Prostate gland (tissue), 2 donors: Measurements from ENCODE around the gene SETD2. TPM values are rescaled to one million over a fixed set of nuclear protein-coding genes. Genes with fewer than 3 reads are reported as not detected.

Experiments
- DNase-seq: peaks from one replicate; pipeline ENCODE4 v3.0.0-alpha.2; 2019; ENCODE audit warnings: low spot score
- H3K27ac ChIP-seq, 2 donors: fragments of 200-600 bp; sonication (generic); 2 replicates each; pipeline ENCODE4 v1.5.1; 2017 to 2019
- H3K27me3 ChIP-seq: fragments of 200-600 bp; sonication (generic); replicated peaks from 2 replicates; pipeline ENCODE4 v1.5.1; 2019; ENCODE audit not compliant: insufficient read depth
- H3K36me3 ChIP-seq, 2 donors: fragments of 200-600 bp; sonication (generic); 1 replicate in 1 of 2; 2 replicates in 1 of 2; pipeline versions ENCODE4 v1.5.1 to v1.8.1; 2017 to 2019
- H3K4me1 ChIP-seq: fragments of 200-600 bp; sonication (generic); replicated peaks from 2 replicates; pipeline ENCODE4 v1.5.1; 2019
- H3K4me3 ChIP-seq, 2 donors: fragments of 200-600 bp; sonication (generic); 2 replicates each; pipeline ENCODE4 v1.5.1; 2017 to 2019
- H3K9me3 ChIP-seq: fragments of 200-600 bp; sonication (generic); 2 replicates; pipeline ENCODE4 v1.5.1; 2017
- POLR2A ChIP-seq: fragments of 450-650 bp; IDR thresholded peaks from one replicate; pipeline ENCODE4 v1.6.1; 2016; ENCODE audit warnings: antibody characterized with exemption, mild to moderate bottlenecking
- POLR2AphosphoS5 ChIP-seq: sonication (generic); formaldehyde crosslinking; IDR thresholded peaks from one replicate; pipeline ENCODE4 v1.6.1; 2017; ENCODE audit warnings: antibody characterized with exemption
- WGBS: methylation state at CpG from one replicate; pipeline ENCODE4 v1.1.5; 2018; 5-methylcytosine and 5-hydroxymethylcytosine counted together
- intact Hi-C: fragments of 100-400 bp; cut with DNase I; formaldehyde crosslinking; loops from one replicate; pipeline ENCODE4 v1.14.2; 2022
- total RNA-seq, 2 donors: library from RNA; depleted of rRNA; stranded (reverse); fragments of >200 nt; gene quantifications; one replicate each; pipeline ENCODE4 v1.1.0, GENCODE V29; 2016
- TF ChIP-seq, protein P1 (sequence below), 4 experiments: fragments of 200-600 bp in 2 of 4; fragments of 450-650 bp in 2 of 4; sonication (generic) in 2 of 4; IDR thresholded peaks; 1 replicate in 3 of 4; 2 replicates in 1 of 4; pipeline ENCODE4 v1.5.1; 2016 to 2019; ENCODE audit warnings: antibody characterized with exemption in 4 of 4, mild to moderate bottlenecking in 2 of 4, moderate library complexity in 2 of 4

The SETD2 gene
- total RNA-seq, 2 donors from 2014 or later = 49.8 to 56.2 TPM

DNA sequence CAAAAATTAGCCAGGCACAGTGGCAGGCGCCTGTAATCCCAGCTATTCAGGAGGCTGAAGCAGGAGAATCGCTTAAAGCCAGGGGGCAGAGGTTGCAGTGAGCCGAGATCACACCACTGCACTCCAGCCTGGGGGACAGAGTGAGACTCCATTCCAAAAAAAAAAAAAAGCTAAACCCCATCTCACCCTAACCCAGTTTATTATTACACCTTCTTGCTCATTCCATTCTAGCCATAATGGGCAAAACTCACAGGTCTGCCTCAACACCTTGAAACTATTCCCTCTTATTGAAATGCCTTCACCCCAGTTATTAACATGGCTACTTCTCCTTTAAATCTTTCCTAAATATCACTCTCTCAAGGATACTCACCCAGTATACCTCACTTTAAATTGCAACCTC lies 4.1 kb downstream of the SETD2 start:
- H3K27me3 ChIP-seq = no peaks in the 10 kb centered on the region
- 87% methylated on average over 3 of the region's 3 CpGs for WGBS
- intact Hi-C loops = loop anchor here (5.0 to 10.0 kb wide), 4 partner anchors 122 to 183 kb away; partner anchors contain the start of genes CCDC12, KIF9, KLHL18 and NBEAL2
- H3K9me3 ChIP-seq = no peaks in the 10 kb centered on the region
- H3K4me1 ChIP-seq = peaks cover 10% of the 10 kb centered on the region
- TF ChIP-seq POLR2A = no peak
- TF ChIP-seq, protein P1, sequence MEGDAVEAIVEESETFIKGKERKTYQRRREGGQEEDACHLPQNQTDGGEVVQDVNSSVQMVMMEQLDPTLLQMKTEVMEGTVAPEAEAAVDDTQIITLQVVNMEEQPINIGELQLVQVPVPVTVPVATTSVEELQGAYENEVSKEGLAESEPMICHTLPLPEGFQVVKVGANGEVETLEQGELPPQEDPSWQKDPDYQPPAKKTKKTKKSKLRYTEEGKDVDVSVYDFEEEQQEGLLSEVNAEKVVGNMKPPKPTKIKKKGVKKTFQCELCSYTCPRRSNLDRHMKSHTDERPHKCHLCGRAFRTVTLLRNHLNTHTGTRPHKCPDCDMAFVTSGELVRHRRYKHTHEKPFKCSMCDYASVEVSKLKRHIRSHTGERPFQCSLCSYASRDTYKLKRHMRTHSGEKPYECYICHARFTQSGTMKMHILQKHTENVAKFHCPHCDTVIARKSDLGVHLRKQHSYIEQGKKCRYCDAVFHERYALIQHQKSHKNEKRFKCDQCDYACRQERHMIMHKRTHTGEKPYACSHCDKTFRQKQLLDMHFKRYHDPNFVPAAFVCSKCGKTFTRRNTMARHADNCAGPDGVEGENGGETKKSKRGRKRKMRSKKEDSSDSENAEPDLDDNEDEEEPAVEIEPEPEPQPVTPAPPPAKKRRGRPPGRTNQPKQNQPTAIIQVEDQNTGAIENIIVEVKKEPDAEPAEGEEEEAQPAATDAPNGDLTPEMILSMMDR (IDR thresholded peaks at IDR 0.05) = no peak
- TF ChIP-seq POLR2AphosphoS5 = no peak
- H3K27ac ChIP-seq = no peak overlapping the region
- H3K36me3 ChIP-seq = no peaks in the 10 kb centered on the region
- H3K4me3 ChIP-seq = no peak overlapping the region
- no peak for DNase-seq

DNA sequence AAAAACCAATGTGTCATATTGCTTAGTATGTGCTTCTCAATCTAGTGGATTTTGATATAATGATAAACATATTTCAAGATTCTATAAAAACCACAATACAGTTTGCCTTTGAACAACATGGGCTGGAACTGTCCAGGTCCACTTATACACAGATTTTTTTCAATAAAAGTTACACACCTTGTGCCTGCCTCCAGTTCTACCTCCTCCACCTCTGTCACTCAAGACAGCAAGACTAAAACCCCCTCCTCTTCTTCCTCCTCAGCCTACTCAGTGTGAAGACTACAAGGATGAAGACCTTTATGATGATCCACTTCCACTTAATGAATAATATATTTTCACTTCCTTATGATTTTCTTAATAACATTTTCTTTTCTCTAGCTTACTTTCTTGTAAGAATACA lies 5.7 kb downstream of the SETD2 start:
- H3K4me3 ChIP-seq = no peak overlapping the region
- intact Hi-C loops = no loop called here
- no peaks in the 10 kb centered on the region for H3K9me3 ChIP-seq
- no peaks in the 10 kb centered on the region for H3K27me3 ChIP-seq
- H3K4me1 ChIP-seq = peaks cover 10% of the 10 kb centered on the region
- DNase-seq = no peak
- H3K36me3 ChIP-seq = no peaks in the 10 kb centered on the region
- TF ChIP-seq, protein P1 (IDR thresholded peaks at IDR 0.05) = no peak
- TF ChIP-seq POLR2AphosphoS5 (no peak), POLR2A (no peak)
- H3K27ac ChIP-seq = no peak overlapping the region

DNA sequence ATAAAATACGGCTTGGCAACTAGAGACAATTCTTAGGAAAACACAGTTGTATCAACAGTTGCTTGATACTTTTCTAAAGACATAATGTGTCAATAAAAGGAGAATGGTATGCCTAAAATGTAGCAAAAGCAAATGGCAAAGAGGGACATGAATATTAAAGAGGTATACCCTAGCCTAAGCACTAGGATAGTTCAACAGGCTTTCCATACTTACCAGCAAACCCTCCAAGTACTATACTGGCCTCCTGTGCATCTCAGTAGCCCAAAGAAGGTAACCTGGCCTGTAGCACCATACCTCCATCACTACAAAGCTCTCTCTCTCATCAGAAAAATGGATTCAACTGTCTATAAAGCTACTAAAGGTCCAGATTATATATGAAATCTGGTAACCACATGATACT lies 7.5 kb downstream of the SETD2 start:
- 49% methylated on average over 1 of the region's 1 CpG for WGBS
- DNase-seq = no peak
- H3K4me1 ChIP-seq = peaks cover 10% of the 10 kb centered on the region
- TF ChIP-seq POLR2AphosphoS5 (no peak), POLR2A (no peak)
- TF ChIP-seq, protein P1 (IDR thresholded peaks at IDR 0.05) = no peak
- no peak overlapping the region for H3K27ac ChIP-seq
- no peak overlapping the region for H3K4me3 ChIP-seq
- no peaks in the 10 kb centered on the region for H3K9me3 ChIP-seq
- H3K27me3 ChIP-seq = no peaks in the 10 kb centered on the region
- H3K36me3 ChIP-seq = no peaks in the 10 kb centered on the region
- intact Hi-C loops = no loop called here

DNA sequence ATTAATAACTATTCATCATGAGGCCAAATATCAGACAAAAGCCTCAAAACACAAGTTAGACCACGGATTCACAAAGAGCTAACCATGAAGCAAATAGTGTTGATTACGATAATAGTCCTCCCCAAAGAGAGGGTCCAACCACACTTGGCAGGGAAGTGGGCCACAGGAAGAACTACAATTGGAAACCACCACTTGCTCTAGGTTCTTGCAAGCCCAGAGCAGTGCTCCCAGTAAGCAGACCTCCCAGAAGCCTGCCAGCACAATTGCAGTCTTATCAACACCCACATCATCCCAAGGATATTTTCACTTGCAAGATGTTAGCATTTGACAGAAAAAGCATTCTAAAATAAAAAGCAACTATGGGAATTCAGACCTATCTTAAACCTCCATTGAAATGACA lies 11.3 kb downstream of the SETD2 start:
- no peak overlapping the region for H3K4me3 ChIP-seq
- DNase-seq = no peak
- TF ChIP-seq, protein P1 (IDR thresholded peaks at IDR 0.05) = no peak
- TF ChIP-seq POLR2A = no peak
- TF ChIP-seq POLR2AphosphoS5 = no peak
- WGBS = 74% methylated on average over 2 of the region's 2 CpGs
- H3K4me1 ChIP-seq = peaks cover 5% of the 10 kb centered on the region
- H3K9me3 ChIP-seq = no peaks in the 10 kb centered on the region
- H3K36me3 ChIP-seq = no peaks in the 10 kb centered on the region
- intact Hi-C loops = no loop called here
- no peaks in the 10 kb centered on the region for H3K27me3 ChIP-seq
- no peak overlapping the region for H3K27ac ChIP-seq

GRCh38 chr3:47151836-47152235 lies 12.1 kb downstream of the SETD2 start:
- intact Hi-C loops = no loop called here
- Histone ChIP-seq H3K27me3 (no peaks in the 10 kb centered on the region), H3K36me3 (no peaks in the 10 kb centered on the region), H3K27ac (no peak overlapping the region), H3K4me1 (peaks cover 5% of the 10 kb centered on the region), H3K4me3 (no peak overlapping the region), H3K9me3 (no peaks in the 10 kb centered on the region)
- no peak for DNase-seq
- TF ChIP-seq, protein P1 (IDR thresholded peaks at IDR 0.05) = no peak
- no peak for TF ChIP-seq POLR2AphosphoS5
- TF ChIP-seq POLR2A = no peak
- WGBS = 83% methylated on average over 1 of the region's 1 CpG
